GM10266 (cell line): ENCODE results near the gene SUPT3H.

ENCODE experiments used
- DNase-seq: peaks from one replicate; pipeline ENCODE4 v3.0.0; 2012; ENCODE audit errors: extremely low spot score
- TF ChIP-seq, protein P1 (sequence below): IDR thresholded peaks from 2 replicates; pipeline ENCODE4 v1.5.1; 2012; ENCODE audit warnings: mild to moderate bottlenecking, low read depth; ENCODE audit not compliant: control insufficient read depth, insufficient read depth; ENCODE audit errors: missing control alignments

Gene SUPT3H

DNA sequence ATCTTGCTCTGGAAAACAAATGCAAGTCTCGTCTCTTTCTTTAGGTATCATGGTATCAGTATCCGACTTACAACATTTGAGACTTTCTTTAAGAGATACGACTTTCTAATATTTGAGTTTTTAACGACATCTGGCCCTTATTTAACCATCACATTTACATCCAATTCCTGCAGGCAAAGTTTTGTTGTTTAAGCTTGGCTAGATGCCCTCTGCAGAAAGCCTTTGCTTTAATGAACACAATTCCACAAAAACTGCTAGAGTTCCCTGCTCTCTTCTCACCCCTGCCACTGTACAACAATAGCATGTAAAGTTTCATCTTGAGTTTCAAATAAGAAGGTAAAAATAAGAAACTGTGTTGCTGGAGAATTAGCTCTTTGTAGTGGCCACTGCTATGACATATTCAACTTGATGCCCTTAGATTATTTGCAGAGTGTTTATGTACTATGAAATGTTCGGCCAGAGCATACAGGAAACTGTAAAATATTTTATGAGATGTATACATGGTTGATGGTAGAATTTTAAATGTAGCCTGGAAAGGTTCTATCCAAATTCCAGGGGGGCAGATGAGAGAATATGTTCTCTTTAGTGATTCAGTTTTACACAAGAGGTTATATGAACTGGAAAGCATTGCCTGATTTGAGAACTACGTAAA, 551.6 kb downstream of the SUPT3H start:
- no peak for DNase-seq
- TF ChIP-seq, protein P1, sequence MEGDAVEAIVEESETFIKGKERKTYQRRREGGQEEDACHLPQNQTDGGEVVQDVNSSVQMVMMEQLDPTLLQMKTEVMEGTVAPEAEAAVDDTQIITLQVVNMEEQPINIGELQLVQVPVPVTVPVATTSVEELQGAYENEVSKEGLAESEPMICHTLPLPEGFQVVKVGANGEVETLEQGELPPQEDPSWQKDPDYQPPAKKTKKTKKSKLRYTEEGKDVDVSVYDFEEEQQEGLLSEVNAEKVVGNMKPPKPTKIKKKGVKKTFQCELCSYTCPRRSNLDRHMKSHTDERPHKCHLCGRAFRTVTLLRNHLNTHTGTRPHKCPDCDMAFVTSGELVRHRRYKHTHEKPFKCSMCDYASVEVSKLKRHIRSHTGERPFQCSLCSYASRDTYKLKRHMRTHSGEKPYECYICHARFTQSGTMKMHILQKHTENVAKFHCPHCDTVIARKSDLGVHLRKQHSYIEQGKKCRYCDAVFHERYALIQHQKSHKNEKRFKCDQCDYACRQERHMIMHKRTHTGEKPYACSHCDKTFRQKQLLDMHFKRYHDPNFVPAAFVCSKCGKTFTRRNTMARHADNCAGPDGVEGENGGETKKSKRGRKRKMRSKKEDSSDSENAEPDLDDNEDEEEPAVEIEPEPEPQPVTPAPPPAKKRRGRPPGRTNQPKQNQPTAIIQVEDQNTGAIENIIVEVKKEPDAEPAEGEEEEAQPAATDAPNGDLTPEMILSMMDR, result no peak

DNA sequence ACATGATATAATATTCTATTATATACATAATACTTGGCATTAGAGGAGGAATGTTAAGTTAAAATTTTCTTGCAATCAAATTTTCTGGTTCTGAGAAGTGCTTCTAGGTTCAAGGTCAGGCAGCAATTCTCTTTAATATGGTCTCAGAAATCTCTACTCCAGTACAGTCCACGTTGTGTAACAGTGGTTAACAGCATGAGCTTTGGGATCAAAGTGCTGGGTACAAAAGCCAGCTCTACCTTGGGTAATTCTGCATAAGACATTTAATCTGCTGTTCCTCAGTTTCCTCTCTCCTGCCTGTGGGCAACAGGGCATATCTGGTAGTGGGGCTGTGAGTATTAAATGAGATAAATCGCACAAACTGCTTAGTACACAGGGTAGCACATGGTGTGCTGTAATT, 552.5 kb downstream of the SUPT3H start:
- TF ChIP-seq, protein P1, result no peak
- DNase-seq, result no peak

DNA sequence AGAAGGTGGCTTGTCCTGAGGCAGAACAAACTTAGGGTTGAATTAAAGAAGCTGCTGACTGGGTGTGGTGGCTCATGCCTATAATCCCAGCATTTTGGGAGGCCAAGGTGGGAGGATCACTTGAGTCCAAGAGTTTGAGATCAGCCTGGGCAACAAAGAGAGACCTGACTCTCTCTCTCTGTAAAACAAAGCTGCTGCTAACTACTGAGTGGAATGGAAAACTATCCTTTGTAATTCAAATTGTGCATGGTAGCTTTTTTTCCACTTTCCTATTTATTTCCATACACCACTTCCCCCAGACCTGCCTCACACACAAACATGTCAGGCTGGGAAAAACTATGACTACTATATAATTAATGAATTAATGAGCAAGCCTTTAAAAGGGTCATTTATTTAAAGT, 553.2 kb downstream of the SUPT3H start:
- no peak for DNase-seq
- TF ChIP-seq, protein P1, result no peak

DNA sequence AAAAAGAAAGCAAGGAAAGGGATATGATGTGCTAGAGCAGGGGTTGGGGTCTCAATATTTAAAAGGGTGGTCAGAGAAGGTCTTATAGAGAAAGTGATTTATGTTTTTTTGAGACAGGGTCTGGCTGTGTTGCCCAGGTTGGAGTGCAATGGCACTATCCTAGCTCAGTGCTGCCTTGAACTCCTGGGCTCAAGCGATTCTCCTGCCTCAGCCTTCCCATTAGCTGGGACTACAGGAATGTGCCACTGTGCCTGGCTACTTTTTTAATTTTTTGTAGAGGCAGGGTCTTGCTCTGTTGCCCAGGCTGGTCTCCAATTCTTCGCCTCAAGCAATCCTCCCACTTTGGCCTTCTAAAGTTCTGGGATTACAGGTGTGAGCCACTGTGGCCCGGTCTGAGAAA, 557.0 kb downstream of the SUPT3H start:
- no peak for DNase-seq
- TF ChIP-seq, protein P1, result no peak

DNA sequence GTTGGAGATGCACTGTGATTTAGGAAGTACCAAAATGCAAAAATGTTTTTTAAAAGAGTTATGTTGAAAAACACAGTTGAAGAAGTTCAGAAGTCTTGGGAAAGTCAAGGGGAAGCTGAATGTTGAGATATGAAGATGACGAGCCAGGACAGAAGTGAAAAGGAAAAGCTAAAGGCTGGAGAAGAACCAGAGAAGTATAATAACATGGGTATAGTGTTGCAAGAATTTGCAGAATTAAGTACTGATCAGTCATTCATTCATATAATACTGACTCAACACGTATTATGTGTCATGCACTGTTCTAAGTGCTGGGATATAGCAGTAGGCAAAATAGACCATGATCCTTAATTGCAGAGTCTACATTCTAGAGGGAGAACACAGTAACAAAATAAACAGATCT, 557.4 kb downstream of the SUPT3H start:
- no peak for DNase-seq
- TF ChIP-seq, protein P1, result no peak

DNA sequence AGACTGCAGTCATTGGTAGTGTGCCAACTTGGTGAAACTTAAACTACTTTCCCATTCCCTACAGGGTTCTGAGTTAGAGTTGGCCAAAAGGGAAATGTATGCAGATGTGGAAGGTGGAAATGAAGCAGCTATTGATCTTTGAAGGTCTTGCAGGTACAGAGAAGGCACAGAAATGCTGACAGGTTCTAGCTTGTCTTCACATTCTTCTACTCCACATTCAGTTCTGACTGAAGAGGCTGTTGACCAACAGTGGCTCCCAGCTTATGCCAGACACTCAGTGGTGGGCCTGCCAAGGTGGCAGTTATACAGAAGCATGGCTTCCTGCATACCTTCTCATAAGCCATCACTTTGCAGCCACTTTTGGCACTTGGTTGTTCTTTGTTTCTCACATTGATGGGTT, 566.3 kb downstream of the SUPT3H start:
- TF ChIP-seq, protein P1, result no peak
- no peak for DNase-seq

DNA sequence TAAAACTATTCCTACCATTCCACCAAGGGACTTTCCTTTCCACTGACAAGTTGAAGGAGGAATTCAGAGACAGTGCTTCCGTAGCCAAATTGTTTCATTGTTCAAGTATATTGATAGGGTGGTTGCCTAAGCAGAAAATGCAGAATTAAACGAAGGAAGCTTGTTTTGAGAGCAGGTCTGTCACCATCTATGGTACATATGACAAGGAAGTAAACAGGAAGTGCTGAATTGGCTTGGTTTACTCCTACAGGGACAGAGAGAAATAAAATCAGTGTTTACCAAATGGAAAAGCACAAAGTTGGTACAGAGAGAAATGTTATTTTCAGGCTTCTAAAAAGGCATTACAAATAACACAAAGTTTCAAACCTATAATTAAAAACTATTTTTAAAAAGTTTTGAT, 568.5 kb downstream of the SUPT3H start:
- TF ChIP-seq, protein P1, result no peak

More for the DNA sequence above, 568.5 kb downstream of the SUPT3H start:
- no peak for DNase-seq
